Inflammatory macrophage (primary cell): Measurements from ENCODE around the gene HERC2.
"Not testable (repeated sequence)": the region's sequence is repeated elsewhere in the genome, so short reads cannot be mapped to it uniquely, and the experiment has no call there.

Source experiments
- DNase-seq, 2 donors: peaks; one replicate each; pipeline ENCODE4 v3.0.0-alpha.2; 2020 to 2022

The HERC2 gene

DNA sequence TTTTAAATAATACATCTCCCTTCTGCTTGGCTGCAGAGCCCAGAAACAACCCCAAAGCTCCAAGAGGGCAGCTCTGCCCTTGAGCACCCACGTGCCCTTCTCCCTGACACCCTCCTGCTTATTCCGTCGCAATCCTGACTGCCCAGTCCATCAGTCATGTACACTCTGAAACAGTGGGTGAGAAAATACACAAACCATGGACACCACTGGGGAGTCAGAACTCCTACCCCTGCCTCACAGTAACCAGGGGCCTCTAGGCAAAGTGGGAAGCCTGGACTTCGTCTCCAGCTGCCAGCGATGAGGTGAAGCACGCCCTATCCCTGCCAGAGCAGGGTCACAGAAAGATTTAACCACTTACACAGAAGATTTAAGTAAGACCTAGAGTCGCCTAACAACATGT lies 40.1 kb downstream of the HERC2 start:
- DNase-seq: no peak

DNA sequence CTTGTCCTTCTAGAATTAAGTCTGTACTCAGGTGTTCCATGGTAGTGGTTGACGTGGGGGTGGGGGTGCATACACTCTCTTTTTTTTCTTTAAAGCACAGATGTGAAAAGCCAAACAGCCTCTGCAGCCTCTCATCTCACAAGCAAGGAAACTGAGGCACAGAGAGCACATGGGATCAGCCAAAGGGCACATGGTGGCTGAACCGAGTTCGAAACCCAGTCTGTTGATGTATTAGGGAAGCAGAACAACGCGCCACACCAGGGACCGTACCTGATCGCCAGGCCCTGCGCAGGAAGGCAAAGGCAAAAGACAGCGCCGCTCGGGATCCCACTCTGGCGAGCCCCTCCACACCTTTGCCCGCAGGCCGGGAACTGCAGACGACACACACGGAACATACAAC lies 47.3 kb downstream of the HERC2 start:
- DNase-seq: no peak

DNA sequence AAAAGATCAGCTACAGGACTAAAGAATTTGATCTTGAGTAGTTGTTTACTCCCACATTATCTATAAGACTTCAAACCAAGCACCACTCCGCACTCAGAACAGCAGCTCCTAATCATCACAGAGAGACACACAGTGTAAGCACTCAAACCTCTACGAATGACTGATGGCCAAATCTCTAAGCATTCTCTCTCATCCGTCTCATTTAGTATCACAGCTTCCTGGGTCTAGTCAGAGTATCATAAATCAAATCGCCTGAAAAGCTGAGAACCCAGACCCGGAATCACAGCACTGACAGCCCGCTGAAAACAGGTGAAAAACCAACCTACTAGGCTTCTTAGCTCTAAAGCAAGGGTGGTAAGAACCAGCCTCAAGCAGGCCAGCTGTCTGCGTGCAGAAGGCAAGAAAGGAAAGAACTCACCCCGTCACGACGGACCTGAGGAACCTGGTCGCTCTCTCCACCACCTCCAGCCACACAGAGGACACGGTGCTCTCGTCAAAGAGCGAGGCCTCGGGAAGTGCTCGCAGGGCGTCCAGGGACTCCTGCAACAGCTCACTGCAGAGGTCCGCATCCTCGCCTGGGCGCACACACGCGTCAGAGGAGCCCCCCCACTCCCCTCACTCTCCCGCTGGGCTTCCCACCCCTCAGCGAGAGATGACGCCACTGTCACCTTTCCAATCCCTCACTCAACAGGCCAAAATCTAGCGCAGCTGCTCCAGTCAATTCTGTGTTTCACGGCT lies 47.9 kb downstream of the HERC2 start:
- no peak for DNase-seq

DNA sequence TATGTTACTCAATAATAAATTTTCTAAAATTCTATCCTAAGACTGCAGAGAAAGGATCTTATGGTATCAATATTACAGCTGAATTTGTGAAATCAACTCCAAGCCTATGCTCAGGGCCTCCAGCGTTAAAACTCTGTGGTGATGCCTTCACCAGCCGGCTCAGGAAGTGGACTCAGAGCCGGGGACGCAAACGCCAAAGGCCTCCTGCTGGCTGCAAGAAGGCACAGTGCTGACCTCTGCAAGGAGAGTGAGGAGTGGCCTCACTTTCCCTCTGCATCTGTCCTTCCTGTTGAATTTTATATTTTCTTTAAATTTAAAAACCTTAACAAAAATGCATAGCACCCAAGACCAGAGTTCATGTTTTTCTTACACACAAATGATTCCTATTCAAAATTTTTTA lies 48.5 kb downstream of the HERC2 start:
- DNase-seq: no peak

DNA sequence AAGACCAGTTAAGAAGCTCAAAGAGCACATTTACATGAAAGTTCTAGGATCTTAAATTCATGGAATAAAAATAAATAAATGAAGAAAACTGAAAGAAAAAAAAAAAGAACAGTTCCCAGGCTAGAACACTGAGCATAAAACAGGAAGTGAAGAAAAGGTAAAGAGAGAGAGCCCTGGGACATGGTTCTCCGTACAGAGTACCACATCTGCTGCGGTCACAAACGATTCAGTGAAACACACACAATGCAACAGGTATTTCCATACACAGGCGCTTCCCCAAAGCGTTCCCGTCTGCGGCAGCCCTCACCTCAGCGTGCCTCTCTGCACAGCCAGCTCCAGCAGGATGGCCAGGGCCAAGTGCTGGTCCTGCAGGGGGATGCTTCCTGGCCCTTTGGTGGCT lies 49.4 kb downstream of the HERC2 start:
- no peak for DNase-seq

DNA sequence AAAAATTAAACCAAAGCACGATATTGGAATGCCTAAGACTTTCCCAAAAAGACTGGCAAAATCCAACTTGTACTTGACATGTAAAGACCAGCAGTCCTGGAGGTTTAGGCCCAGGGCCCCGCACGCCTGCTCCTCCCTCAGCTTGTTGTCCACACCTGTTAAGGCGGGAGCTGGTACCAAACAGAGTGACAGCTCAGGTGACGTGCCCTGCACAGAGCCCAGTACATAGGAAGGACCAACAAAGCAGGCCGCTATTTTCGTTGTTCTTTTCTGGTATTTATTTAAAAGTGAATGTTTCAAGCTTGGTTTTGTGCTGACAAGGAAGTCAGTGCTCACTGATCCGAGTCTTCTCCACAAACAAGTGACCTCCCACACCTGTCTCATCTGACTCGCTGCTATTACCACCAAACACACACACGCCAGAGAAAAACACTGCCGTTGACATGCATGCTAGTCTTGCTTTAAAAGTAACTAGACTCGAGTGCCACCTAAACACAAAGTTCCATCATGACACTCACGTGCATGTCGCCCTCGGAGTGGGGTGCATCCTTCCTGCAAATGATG lies 50.2 kb downstream of the HERC2 start:
- DNase-seq: no peak

DNA sequence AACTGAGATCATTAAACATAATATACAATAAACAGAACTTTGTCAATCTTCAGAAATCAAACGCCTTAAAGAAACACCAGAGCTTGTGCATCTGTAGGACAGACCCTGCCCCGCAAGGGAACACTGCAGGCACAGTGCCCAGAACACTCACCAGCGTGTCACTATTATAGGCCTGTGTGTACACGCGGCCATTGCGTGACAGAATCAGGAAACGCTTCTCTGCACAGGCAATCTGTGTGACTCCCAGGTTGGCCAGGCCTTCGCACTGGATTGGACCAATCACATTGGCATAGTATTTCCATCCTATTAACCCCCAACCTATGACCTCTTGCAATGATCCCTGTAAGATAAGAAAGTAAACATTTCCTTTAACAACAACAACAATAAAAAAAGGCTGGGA lies 52.9 kb downstream of the HERC2 start:
- no peak for DNase-seq

DNA sequence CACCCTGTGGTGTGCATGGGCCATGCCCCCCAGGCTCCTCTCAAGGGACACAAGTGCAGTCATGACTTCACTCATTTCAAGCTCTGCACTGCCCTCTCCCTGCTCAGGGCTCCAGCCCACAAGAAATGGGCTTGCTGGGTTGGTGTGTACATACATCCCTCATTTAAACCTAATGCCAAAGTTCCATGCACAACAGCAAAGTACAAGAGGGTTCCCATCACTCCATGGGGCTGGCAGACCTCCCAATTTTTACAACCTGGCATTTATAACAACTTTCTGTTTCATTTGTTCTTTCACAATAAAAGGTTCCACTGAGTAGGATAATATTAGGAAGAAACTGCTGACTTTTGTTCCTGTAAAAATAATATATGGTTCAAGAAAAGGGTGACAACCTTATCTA lies 54.3 kb downstream of the HERC2 start:
- no peak for DNase-seq

DNA sequence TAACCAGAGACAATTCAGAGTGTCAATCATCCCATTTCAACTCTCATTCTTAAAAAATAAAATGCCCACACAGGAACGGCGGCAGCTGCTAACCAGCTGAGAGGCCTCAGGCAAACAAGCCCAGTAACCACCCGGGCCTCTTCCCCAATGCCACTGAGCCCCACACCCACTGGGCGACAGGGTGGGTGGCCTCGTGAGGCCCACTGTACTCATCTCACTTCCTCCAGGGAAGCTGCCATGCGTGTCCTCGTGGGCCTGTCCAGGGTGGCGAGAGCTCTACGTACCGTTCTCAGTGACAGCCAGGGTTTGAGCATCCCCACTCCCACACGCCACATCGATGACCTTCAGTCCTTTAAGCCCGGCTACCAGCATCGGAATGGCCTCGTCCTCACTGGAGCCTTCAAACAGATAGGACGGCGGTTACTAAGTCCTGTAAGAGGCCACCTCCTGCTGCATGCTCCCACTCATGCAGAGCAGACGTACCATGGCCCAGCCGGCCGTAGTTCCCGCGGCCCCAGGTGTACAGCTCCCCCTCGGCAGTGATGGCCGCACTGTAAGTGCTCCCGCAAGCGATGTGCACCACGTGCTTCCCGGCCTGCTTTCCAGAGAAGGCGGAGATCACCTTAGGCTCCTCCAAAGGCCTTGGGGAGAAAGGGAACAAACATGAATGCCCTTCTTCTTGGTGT lies 56.5 kb downstream of the HERC2 start:
- DNase-seq: no peak

DNA sequence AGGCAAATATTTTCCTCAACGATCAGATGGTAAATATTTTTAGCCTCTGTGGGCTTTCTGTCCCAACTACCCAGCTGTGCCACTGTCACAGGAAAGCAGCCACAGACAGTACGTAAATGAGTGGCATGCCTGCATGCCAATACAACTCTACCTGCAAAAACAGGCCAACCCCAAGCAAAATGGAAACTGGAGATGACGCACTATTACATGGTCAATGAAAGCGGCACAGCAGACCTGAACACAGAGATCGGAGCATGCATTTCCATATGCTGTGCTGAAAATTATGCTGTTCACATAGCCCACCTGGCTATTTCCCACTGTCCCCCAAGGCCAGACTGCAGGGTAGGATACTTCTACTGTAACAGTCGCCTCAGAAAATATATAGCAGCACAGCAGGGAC lies 57.8 kb downstream of the HERC2 start:
- no peak for DNase-seq

DNA sequence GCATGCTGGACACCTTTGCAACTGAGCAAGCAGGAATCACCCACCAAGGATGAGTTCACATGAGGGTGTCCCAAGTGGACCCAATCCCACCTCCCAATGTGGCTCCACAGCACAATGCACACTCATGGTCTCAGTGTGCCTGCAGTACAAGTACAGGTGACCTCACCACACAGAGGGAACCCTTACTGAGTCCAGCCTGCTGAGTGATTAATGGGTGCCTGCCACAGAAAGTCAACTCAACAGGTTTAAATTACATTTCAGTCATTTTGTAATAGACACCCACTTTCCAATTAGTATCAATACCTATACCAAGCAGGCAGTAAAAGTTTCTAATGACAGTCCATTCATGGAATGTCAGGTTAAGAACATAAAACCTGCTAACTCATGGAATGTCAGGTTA lies 59.5 kb downstream of the HERC2 start:
- DNase-seq: no peak

DNA sequence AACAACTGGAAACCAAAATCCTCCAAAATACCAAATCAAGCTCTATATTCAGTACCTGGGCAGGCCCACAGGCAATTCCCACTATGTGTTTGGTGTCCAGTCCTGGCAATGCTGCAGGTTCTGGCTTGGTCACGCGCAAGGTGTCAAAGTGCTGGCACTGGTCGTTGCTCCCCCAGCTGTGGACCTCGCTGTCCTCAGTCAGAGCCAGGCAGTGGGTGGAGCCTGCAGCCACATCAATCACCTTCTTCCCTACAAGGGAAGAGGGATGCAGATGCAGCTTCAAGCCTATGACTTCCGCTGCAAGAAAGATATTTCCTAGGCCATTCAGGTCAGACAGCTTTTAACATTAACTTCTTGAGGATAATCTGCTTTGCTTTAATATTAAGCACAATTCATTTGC lies 61.3 kb downstream of the HERC2 start:
- DNase-seq: no peak

DNA sequence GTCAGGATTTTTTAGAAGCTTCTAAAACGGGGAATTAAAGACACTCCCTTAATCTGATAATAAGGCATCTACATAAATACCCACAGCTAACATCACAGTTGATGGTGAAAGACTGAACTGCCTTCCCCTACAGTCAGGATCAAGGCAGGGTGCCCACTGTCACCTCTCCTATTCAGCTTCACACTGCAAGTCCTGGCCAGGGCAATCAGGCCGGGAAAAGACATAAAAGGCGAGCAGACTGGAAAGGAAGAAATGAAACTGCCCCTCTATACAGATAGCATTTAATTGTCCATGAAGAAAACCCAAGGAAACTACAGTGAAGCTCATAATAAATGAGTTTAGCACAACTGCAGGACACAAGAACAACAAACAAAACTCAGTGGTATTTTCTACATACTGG lies 61.7 kb downstream of the HERC2 start:
- DNase-seq: no peak

DNA sequence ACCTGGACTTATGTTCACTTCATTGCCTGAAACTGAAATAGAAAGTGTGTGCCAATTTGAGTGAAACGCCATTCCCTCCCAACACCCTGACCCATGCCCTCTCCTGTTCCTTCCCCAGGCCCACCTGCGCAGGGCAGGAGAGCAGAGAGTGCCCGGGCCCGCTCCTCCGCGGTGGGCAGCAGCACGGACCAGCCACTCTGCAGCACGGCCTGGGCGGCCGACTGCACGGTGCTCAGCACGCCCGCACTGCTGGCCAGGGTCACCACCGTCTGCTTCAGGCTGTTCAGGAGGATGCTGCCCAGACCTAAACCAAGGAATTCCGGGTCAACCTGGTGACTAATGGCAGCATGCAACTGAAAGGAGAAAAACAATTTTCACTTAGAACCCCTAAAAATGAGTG lies 66.0 kb downstream of the HERC2 start:
- DNase-seq: no peak

DNA sequence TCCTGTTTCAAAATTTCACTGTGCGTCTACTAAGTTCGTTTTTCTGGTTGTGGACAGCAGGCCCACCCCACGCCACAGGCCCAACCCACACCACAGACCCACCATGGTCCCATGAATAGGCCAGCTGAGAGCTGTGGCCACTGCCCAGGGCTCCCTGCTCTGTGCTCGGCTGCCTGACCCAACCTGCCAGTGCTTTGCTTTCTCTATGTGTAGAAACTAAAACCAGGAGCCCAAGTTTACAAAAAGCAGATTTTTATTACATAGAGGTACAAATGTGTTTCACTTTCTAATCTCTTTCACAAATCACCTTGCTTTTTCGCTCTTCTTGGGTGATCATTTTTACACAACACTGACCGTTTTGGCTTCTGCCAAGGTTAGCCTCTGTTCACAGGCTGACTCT lies 69.1 kb downstream of the HERC2 start:
- no peak for DNase-seq

DNA sequence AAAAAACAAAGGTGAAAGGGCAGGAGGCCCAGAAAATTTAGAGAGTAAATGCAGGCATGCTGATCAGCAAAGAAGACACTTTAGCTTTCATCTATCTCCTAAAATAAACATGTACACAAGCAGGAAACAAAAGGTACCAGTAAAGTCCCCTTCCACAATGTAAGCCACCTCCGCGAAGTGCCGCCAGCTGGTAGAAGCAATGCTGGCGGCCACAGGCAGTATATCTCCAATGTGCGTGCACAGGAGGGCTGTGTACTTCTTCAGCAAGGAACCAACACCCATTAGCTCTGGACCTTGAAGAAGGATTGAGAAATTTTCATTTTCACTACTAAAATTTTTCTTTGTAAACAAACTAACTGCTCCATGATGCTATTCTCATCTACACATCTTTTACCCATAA lies 75.4 kb downstream of the HERC2 start:
- DNase-seq: no peak

DNA sequence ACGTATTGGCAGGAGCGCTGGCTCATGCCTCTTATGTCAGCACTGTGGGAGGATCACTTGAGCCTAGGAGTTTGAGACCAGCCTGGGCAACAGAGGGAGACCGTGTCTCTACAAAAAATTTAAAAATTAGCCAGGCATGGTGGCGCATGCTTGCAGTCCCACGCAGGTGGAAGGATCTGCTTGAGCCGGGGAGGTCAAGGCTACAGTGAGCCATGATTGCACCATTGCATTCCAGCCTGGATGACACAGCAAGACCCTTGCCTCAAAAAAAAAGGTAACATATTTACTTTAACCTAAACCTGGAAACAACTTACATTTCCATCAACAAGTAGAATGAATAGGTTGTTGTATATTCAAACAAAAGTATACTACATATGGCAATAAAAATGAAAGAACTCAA lies 78.1 kb downstream of the HERC2 start:
- DNase-seq: no peak

DNA sequence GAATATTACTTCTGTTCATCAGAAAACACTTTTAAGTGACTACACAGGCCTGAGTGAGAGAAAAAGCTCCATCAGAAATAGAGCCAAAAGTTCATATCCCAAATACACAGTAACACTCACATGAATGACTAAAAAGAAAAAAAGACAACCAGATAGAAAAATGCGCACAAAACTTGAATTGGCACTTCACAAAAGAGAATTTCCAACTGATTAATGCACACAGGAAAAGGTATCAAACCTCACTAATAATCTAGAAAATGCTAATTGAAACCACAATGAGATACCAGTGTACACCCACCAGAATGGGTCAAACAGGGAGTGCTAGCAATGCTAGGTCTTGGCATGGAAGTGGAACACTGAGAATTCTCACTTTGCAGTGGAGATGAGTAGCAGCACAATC lies 78.6 kb downstream of the HERC2 start:
- no peak for DNase-seq

DNA sequence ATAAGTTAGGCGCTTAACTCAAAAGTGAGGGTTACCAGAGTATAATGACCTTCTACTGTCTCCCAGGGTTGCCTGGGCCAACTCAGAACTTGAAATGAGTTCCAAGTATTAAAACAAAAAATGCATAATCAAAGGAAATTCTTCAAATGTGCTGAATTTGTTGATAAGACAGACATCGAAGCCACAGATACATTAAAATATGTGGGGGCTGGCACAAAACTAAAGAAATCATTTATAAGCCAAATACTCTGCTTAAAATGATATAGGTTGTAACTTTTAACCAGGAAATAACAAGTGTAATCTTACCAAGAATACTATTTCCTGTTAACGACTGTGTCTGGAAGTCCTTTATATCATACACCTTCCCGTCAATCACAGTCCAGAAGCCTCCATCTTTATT lies 83.7 kb downstream of the HERC2 start:
- not testable (repeated sequence) for DNase-seq

DNA sequence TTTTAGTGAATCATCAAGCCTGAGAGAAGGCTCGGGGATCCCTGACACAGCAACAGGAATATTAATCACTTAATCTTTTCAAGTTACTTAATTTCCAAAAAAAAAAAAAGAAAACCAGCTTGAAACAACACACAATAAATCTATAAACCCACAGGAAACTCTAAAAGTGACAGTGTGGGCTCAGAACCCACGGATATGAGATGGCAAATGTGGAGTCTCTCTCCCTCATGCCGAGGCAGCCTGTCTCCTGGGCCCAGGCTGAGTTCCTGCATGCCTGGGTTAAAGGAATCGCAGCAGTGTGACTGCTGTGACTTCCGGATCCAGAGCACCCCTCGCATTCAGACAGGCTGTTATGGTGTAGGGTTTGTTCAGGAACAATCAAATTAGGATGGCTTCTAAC lies 90.2 kb downstream of the HERC2 start:
- DNase-seq: not testable (repeated sequence)

DNA sequence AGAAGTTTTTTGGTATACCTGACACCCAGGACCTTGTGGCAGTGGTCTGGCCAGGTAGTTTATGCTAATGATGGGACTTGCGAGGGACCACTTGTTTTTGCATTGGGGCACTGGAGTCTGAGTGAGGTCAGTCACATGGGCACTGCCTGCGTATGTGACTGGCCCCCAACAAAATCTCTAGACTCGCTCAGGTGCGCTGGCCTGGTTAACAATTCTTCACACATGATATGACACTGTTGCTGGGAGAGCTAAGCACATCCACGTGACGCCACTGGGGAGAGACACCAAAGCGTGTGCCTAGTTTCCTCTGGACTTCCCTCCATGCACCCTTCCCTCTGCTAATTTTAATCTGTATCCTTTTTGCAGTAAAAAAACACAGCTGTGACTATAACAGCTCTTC lies 90.6 kb downstream of the HERC2 start:
- DNase-seq: not testable (repeated sequence)

DNA sequence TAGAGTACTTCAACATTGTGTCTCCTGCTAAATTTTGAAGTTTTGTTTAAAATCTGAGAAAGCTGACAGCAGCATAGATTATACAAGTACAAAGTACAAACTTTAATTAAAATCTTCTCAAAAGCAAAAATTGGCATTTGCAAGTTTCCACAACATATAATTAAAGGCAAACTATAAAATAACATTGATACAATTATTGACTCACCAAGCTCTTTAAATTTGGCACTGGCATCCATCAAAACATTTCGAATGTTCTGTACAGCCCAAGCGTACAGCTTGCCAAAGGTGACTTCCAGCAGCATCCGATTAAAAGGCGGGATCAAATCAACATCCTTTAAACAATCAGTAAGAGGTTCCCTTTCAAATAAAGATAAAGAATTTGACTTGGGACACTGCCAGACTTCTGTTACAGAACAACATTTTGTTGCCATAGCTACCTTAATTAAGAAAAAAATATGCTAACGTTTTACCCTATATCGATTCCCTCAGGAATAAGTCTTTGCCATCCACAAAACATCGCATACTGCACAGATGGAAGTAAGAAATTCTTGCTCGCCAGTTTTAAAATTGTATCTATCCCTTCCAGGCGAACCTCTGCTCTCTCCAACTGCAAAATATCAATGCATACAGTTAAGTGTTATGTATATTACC lies 92.9 kb downstream of the HERC2 start:
- not testable (repeated sequence) for DNase-seq

DNA sequence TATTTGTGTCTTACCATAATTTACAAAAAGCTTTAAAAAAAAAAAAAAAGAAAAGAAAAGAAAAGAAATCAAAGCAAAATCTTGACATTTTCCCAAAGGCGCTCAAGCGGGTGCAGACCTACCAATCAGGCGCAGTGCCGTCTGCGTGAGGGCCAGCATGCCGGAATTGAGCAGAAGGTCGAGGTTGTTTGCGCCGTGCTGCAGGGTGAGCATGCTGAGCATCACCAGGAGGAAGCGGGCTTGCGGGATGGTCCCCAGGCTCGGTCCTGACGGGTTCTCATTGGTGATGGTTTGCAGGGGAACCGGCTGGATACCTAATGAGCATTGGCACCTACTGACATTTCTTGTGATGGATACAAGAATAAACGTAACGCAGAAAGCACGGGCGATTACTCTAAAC lies 93.9 kb downstream of the HERC2 start:
- DNase-seq: no peak

DNA sequence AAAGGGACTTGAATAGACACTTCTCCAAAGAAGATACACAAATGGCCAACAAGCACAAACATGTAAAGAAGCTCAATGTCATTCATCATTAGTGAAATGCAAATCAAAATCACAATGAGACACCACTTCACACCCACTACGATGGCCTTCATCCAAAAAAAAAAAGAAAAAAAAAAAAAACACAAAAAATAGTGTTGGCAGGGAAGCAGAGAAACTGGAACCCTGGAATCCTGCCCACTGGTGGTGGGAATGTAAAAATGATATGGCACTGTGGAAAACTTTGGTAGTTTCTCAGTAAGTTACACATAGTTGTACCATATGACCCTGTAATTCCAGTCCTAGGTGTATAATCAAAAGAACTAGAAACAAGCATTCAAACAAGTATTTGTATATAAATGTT lies 94.7 kb downstream of the HERC2 start:
- not testable (repeated sequence) for DNase-seq
